GM21515 (cell line): ENCODE data around the gene SH3GL3.

Source experiments
- ATAC-seq: cut with Tn5 transposase; IDR thresholded peaks from one replicate; pipeline ENCODE4 v1.9.1; 2021; ENCODE audit not compliant: unreplicated experiment

SH3GL3 gene

GRCh38 chr15:83658430-83659416 lies 211.6 kb downstream of the SH3GL3 start:
- no peak for ATAC-seq

GRCh38 chr15:83659417-83659812 lies 212.3 kb downstream of the SH3GL3 start:
- no peak for ATAC-seq

- ATAC-seq = no peak
Observed at GRCh38 chr15:83665480-83665879, 218.3 kb downstream of the SH3GL3 start.
